KOPT-K1 (cell line): ENCODE results near the gene WDR70.
"Not testable (repeated sequence)": the region's sequence is repeated elsewhere in the genome, so short reads cannot be mapped to it uniquely, and the experiment has no call there.

ENCODE experiments used
- H3K27ac ChIP-seq: fragments of 200-600 bp; sonication (generic); 2 replicates; pipeline ENCODE4 v1.5.1; 2016; ENCODE audit warnings: antibody characterized with exemption, mild to moderate bottlenecking, low read depth, low read length; ENCODE audit not compliant: poor library complexity, severe bottlenecking
- H3K36me3 ChIP-seq: fragments of 200-600 bp; sonication (generic); 2 replicates; pipeline ENCODE4 v1.5.1; 2017; ENCODE audit warnings: antibody characterized with exemption, mild to moderate bottlenecking, low read length, moderate library complexity; ENCODE audit not compliant: insufficient read depth
- H3K9me3 ChIP-seq: fragments of 200-600 bp; sonication (generic); 2 replicates; pipeline ENCODE4 v1.5.1; 2017; ENCODE audit warnings: antibody characterized with exemption, low read length, mild to moderate bottlenecking; ENCODE audit not compliant: insufficient read depth, poor library complexity, severe bottlenecking

WDR70 gene

GRCh38 chr5:37645707-37646106 lies 266.6 kb downstream of the WDR70 start:
- no peaks in the 10 kb centered on the region for H3K36me3 ChIP-seq
- no peak overlapping the region for H3K27ac ChIP-seq
- H3K9me3 ChIP-seq = peaks cover 7% of the 10 kb centered on the region

GRCh38 chr5:37654566-37654965 lies 275.4 kb downstream of the WDR70 start:
- H3K27ac ChIP-seq, H3K9me3 ChIP-seq, H3K36me3 ChIP-seq: not testable (repeated sequence)

GRCh38 chr5:37657046-37657445 lies 277.9 kb downstream of the WDR70 start:
- no peaks in the 10 kb centered on the region for H3K36me3 ChIP-seq
- no peaks in the 10 kb centered on the region for H3K9me3 ChIP-seq
- no peak overlapping the region for H3K27ac ChIP-seq

- Histone ChIP-seq H3K9me3 (no peaks in the 10 kb centered on the region), H3K36me3 (no peaks in the 10 kb centered on the region), H3K27ac (no peak overlapping the region)
These were observed 279.3 kb downstream of the WDR70 start for GRCh38 chr5:37658440-37658839.

- Histone ChIP-seq H3K9me3 (no peaks in the 10 kb centered on the region), H3K36me3 (no peaks in the 10 kb centered on the region), H3K27ac (no peak overlapping the region)
These were observed 281.2 kb downstream of the WDR70 start for GRCh38 chr5:37660319-37660718.

- H3K36me3 ChIP-seq = no peaks in the 10 kb centered on the region
- no peak overlapping the region for H3K27ac ChIP-seq
- H3K9me3 ChIP-seq = no peaks in the 10 kb centered on the region
These were observed 282.3 kb downstream of the WDR70 start for GRCh38 chr5:37661227-37661920.

- Histone ChIP-seq H3K27ac (no peak overlapping the region), H3K9me3 (no peaks in the 10 kb centered on the region), H3K36me3 (no peaks in the 10 kb centered on the region)
These were observed 282.8 kb downstream of the WDR70 start for GRCh38 chr5:37661951-37662350.

- no peaks in the 10 kb centered on the region for H3K9me3 ChIP-seq
- H3K27ac ChIP-seq = no peak overlapping the region
- H3K36me3 ChIP-seq = no peaks in the 10 kb centered on the region
These were observed 283.2 kb downstream of the WDR70 start for GRCh38 chr5:37662362-37662761.

- no peaks in the 10 kb centered on the region for H3K9me3 ChIP-seq
- no peaks in the 10 kb centered on the region for H3K36me3 ChIP-seq
- no peak overlapping the region for H3K27ac ChIP-seq
These were observed 283.8 kb downstream of the WDR70 start for GRCh38 chr5:37662789-37663485.

- Histone ChIP-seq H3K9me3 (no peaks in the 10 kb centered on the region), H3K27ac (no peak overlapping the region), H3K36me3 (no peaks in the 10 kb centered on the region)
These were observed 284.4 kb downstream of the WDR70 start for GRCh38 chr5:37663538-37663937.

GRCh38 chr5:37664551-37664950 lies 285.4 kb downstream of the WDR70 start:
- Histone ChIP-seq H3K9me3 (no peaks in the 10 kb centered on the region), H3K27ac (no peak overlapping the region), H3K36me3 (no peaks in the 10 kb centered on the region)

- no peak overlapping the region for H3K27ac ChIP-seq
- H3K36me3 ChIP-seq = no peaks in the 10 kb centered on the region
- no peaks in the 10 kb centered on the region for H3K9me3 ChIP-seq
These were observed 286.2 kb downstream of the WDR70 start for GRCh38 chr5:37665272-37665671.

GRCh38 chr5:37665889-37666288 lies 286.8 kb downstream of the WDR70 start:
- Histone ChIP-seq H3K36me3 (no peaks in the 10 kb centered on the region), H3K27ac (no peak overlapping the region), H3K9me3 (no peaks in the 10 kb centered on the region)

GRCh38 chr5:37667430-37667829 lies 288.3 kb downstream of the WDR70 start:
- H3K9me3 ChIP-seq = no peaks in the 10 kb centered on the region
- no peaks in the 10 kb centered on the region for H3K36me3 ChIP-seq
- no peak overlapping the region for H3K27ac ChIP-seq

- no peaks in the 10 kb centered on the region for H3K9me3 ChIP-seq
- H3K27ac ChIP-seq = no peak overlapping the region
- no peaks in the 10 kb centered on the region for H3K36me3 ChIP-seq
These were observed 288.7 kb downstream of the WDR70 start for GRCh38 chr5:37667846-37668245.

- Histone ChIP-seq H3K36me3 (no peaks in the 10 kb centered on the region), H3K27ac (no peak overlapping the region), H3K9me3 (no peaks in the 10 kb centered on the region)
These were observed 289.5 kb downstream of the WDR70 start for GRCh38 chr5:37668524-37669047.
